Chondrocyte (in vitro differentiated cells): ENCODE results near the gene OCIAD1. TPM values are rescaled to one million over a fixed set of nuclear protein-coding genes. Genes with fewer than 3 reads are reported as not detected.
A peak's percentile ranks its signal among the peaks of the same experiment; 100 is the strongest.

Experiments used
- DNase-seq: peaks from one replicate; pipeline ENCODE4 v3.0.0; 2021; ENCODE audit warnings: mixed read lengths, low spot score
- H3K27ac Mint-ChIP-seq: one replicate; pipeline ENCODE4 v1.8.0; 2021; ENCODE audit warnings: mild to moderate bottlenecking, moderate library complexity, mixed read lengths; ENCODE audit not compliant: unreplicated experiment
- H3K27me3 Mint-ChIP-seq: 2 replicates; pipeline ENCODE4 v1.8.0; 2021; ENCODE audit warnings: low read depth, mixed read lengths
- H3K36me3 Mint-ChIP-seq: 2 replicates; pipeline ENCODE4 v1.8.0; 2021; ENCODE audit warnings: low read depth, mixed read lengths
- H3K4me1 Mint-ChIP-seq: 2 replicates; pipeline ENCODE4 v1.8.0; 2021; ENCODE audit warnings: low read depth, mild to moderate bottlenecking, mixed read lengths
- H3K4me3 Mint-ChIP-seq: one replicate; pipeline ENCODE4 v1.8.0; 2021; ENCODE audit warnings: mild to moderate bottlenecking, moderate library complexity, mixed read lengths; ENCODE audit not compliant: unreplicated experiment
- H3K9me3 Mint-ChIP-seq: 2 replicates; pipeline ENCODE4 v1.8.0; 2021; ENCODE audit warnings: low read depth, mixed read lengths
- CTCF ChIP-seq: fragments of 200-600 bp; sonication (generic); IDR thresholded peaks from 2 replicates; pipeline ENCODE4 v1.5.0; 2021; ENCODE audit warnings: antibody characterized with exemption, mild to moderate bottlenecking, moderate library complexity
- total RNA-seq: library from RNA; stranded (reverse); gene quantifications from 3 replicates; pipeline ENCODE4 v1.2.1, GENCODE V29; 2021

OCIAD1 gene
- total RNA-seq, 1 donor from 2014 or later, result 119 TPM

GRCh38 chr4:48908687-48909086, 77.8 kb downstream of the OCIAD1 start:
- Mint-ChIP-seq H3K4me1 (peaks cover 35% of the 10 kb centered on the region), H3K27me3 (no peaks in the 10 kb centered on the region), H3K4me3 (no peak overlapping the region), H3K27ac (no peak overlapping the region), H3K9me3 (no peaks in the 10 kb centered on the region), H3K36me3 (no peaks in the 10 kb centered on the region)
- DNase-seq, result no peak
- no peak for TF ChIP-seq CTCF

- Mint-ChIP-seq H3K27ac (peak overlapping the region; percentile 81), H3K4me1 (peaks cover 31% of the 10 kb centered on the region), H3K9me3 (no peaks in the 10 kb centered on the region), H3K36me3 (no peaks in the 10 kb centered on the region), H3K27me3 (no peaks in the 10 kb centered on the region), H3K4me3 (no peak overlapping the region)
- no peak for DNase-seq
- TF ChIP-seq CTCF, result no peak
These were observed 78.8 kb downstream of the OCIAD1 start for GRCh38 chr4:48909697-48910096.

GRCh38 chr4:48910511-48910910, 79.6 kb downstream of the OCIAD1 start:
- peak overlapping the region; percentile 85 for H3K27ac Mint-ChIP-seq
- no peaks in the 10 kb centered on the region for H3K9me3 Mint-ChIP-seq
- TF ChIP-seq CTCF, result no peak
- H3K4me3 Mint-ChIP-seq, result no peak overlapping the region
- peaks cover 23% of the 10 kb centered on the region for H3K4me1 Mint-ChIP-seq
- DNase-seq, result no peak
- no peaks in the 10 kb centered on the region for H3K36me3 Mint-ChIP-seq
- no peaks in the 10 kb centered on the region for H3K27me3 Mint-ChIP-seq

Other genes with a start within 250 kb of the OCIAD1 start
- gene FRYL, start 50.8 kb upstream of the OCIAD1 start, total RNA-seq, result 29.3 to 45.4 TPM (median 30.8 TPM) in 3 replicates
- 7.9 to 18.1 TPM (median 14.5 TPM) in 3 replicates for gene OCIAD2, start 75.7 kb downstream of the OCIAD1 start, total RNA-seq
- not detected in 3 replicates for gene CWH43, start 155.2 kb downstream of the OCIAD1 start, total RNA-seq